Heart right ventricle (tissue), 16 donors: Measurements from ENCODE around the gene RECQL5. TPM values are rescaled to one million over a fixed set of nuclear protein-coding genes. Genes with fewer than 3 reads are reported as not detected.

Experiments used
- ATAC-seq, 8 donors: fragments of 200-7000 bp; cut with Tn5 transposase; one replicate each; pipeline ENCODE4 v1.9.1; 2020; ENCODE audit warnings: mild to moderate bottlenecking in 8 of 8, moderate library complexity in 8 of 8, moderate number of reproducible peaks in 1 of 8
- DNase-seq, 2 donors: peaks; one replicate each; pipeline ENCODE4 v3.0.0-alpha.2; 2020
- H3K27ac ChIP-seq, 10 donors: fragments of 200-600 bp; sonication (generic) in 2 of 10; one replicate each; pipeline versions ENCODE4 v1.5.0 to v1.8.0; 2020 to 2022; ENCODE audit warnings: mild to moderate bottlenecking in 3 of 10
- H3K27me3 ChIP-seq, 7 donors: fragments of 200-600 bp; one replicate each; pipeline ENCODE4 v1.8.0; 2021 to 2022; ENCODE audit warnings: mild to moderate bottlenecking in 2 of 7
- H3K36me3 ChIP-seq, 9 donors: fragments of 200-600 bp; sonication (generic) in 1 of 9; one replicate each; pipeline versions ENCODE4 v1.5.0 to v1.8.0; 2020 to 2022; ENCODE audit warnings: mild to moderate bottlenecking in 2 of 9
- H3K4me1 ChIP-seq, 9 donors: fragments of 200-600 bp; sonication (generic) in 1 of 9; one replicate each; pipeline versions ENCODE4 v1.5.0 to v1.8.0; 2020 to 2022; ENCODE audit warnings: mild to moderate bottlenecking in 4 of 9
- H3K4me3 ChIP-seq, 10 donors: fragments of 200-600 bp; sonication (generic) in 2 of 10; one replicate each; pipeline versions ENCODE4 v1.5.0 to v1.8.0; 2020 to 2022; ENCODE audit warnings: mild to moderate bottlenecking in 7 of 10, moderate library complexity in 2 of 10
- H3K9me3 ChIP-seq, 11 donors: fragments of 200-600 bp in 10 of 11; sonication (generic) in 2 of 11; one replicate each; pipeline versions ENCODE4 v1.5.0 to v1.8.0; 2013 to 2022; ENCODE audit warnings: mild to moderate bottlenecking in 2 of 11, control low read depth in 1 of 11, moderate library complexity in 1 of 11
- WGBS, 2 donors: extraction: QIAGEN DNeasy Blood & Tissue Kit; methylation state at CpG; one replicate each; pipeline ENCODE4 v1.1.7; 2013; ENCODE audit warnings: inconsistent platforms in 1 of 2; 5-methylcytosine and 5-hydroxymethylcytosine counted together
- intact Hi-C, 10 donors: fragments of 100-400 bp; cut with DNase I; formaldehyde crosslinking; loops; one replicate each; pipeline versions ENCODE4 v1.11.1 to v1.14.2; 2022
- polyA plus RNA-seq, 2 donors: library from polyadenylated mRNA; stranded (reverse); fragments of 200-250 nt; gene quantifications; one replicate each; pipeline ENCODE4 v1.2.3, GENCODE V29; 2013
- total RNA-seq, 10 donors: library from RNA; stranded (reverse); fragmentation: NEBNext Ultra II Directional in 3 of 10; extraction: Animal tissue kit (Norgen Biotek cat#: 25700) in 3 of 10; gene quantifications; one replicate each; pipeline versions ENCODE4 v1.2.1 to v1.2.4, GENCODE V29; 2021 to 2023
- TF ChIP-seq, protein P1 (sequence below), 9 donors: fragments of 200-600 bp; sonication (generic) in 2 of 9; IDR thresholded peaks; one replicate each; pipeline versions ENCODE4 v1.5.0 to v1.8.0; 2021 to 2022; ENCODE audit warnings: antibody characterized with exemption in 9 of 9, mild to moderate bottlenecking in 5 of 9, moderate library complexity in 1 of 9
- donor health status: Arrhythmogenic right ventricular cardiomyopathy.
- donor health status: ischemic (EF 13 %, LVEDD 7.1; RV severe dilation, severe dysfunction).
- donor health status: healthy with polysubstance abuse.
- donor health status: DM: no; HTN: yes; CAD: no.
- donor health status: DM: no; HTN: no; CAD: no.
- donor health status: ischemic (EF 25% LVEDD 6.9; RV normal size, moderate dysfunction).
- donor health status: ischemic (EF 25% LVEDD 5.7; RV mildly dilated, moderate dysfunction).
- donor health status: healthy.
- donor health status: DM: yes; HTN: yes; CAD: no.
- donor health status: Ischemic cardiomyopathy.
- donor health status: ischemic (EF 35%, LVEDD 5.7; RV mildly dilated, moderate dysfunction).
- donor health status: nonischemic (EF 11% LVEDD 7.7; RV severe dilation, severe dysfunction).
- donor health status: DM: yes; HTN: yes; CAD: no.
- donor health status: PGD.
- donor health status: ischemic (EF 29% LVEDD 5.4; RV normal size, mild dysfunction).
- donor health status: nonischemic (EF 23%, LVEDD 6.1; RV moderate dilation, normal function).

RECQL5 gene
- total and polyA plus RNA-seq, 12 donors, result 6.3 to 32.1 (median 10.7) TPM

DNA sequence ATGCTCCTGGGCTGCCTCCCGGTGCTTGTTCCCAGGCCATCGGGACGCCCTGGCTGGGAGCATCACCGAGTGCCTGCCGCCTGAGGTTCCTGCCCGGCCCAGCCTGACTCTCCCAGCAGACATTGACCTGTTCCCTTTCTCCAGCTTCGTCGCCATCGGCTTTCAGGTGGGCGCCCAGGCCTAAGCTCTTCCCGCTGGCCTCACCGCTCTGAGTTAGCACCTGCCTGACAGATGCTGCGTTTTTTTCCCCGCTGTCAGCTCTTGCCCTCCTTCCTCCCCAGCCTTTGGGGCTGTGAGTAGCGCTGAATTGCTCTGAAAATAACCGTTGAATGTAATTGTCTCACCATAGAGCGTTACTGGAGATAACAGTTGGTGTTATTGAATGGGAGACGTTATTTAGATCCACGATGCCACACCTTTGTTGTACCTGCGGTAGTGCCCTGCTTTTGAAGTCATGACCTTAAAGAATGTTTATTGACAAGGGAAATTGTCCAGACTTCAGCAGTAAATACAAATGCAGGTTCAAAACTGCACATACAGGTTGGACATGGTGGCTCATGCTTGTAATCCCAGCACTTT, 55.0 kb downstream of the RECQL5 start:
- WGBS, 2 donors, result 93 to 94% methylated on average over 20 of the region's 20 CpGs
- H3K4me1 ChIP-seq, result no peaks in the 10 kb centered on the region
- DNase-seq (no peak), ATAC-seq (no peak)
- H3K9me3 ChIP-seq, result no peaks in the 10 kb centered on the region
- intact Hi-C loops, result no loop called here
- H3K27ac ChIP-seq, result no peak overlapping the region
- H3K36me3 ChIP-seq, result peaks cover 0 to 90% (median 19%) of the 10 kb centered on the region in 9 donors
- H3K27me3 ChIP-seq, result no peaks in the 10 kb centered on the region
- TF ChIP-seq, protein P1, sequence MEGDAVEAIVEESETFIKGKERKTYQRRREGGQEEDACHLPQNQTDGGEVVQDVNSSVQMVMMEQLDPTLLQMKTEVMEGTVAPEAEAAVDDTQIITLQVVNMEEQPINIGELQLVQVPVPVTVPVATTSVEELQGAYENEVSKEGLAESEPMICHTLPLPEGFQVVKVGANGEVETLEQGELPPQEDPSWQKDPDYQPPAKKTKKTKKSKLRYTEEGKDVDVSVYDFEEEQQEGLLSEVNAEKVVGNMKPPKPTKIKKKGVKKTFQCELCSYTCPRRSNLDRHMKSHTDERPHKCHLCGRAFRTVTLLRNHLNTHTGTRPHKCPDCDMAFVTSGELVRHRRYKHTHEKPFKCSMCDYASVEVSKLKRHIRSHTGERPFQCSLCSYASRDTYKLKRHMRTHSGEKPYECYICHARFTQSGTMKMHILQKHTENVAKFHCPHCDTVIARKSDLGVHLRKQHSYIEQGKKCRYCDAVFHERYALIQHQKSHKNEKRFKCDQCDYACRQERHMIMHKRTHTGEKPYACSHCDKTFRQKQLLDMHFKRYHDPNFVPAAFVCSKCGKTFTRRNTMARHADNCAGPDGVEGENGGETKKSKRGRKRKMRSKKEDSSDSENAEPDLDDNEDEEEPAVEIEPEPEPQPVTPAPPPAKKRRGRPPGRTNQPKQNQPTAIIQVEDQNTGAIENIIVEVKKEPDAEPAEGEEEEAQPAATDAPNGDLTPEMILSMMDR (IDR thresholded peaks at IDR 0.05), result no peak
- H3K4me3 ChIP-seq, result no peak overlapping the region

DNA sequence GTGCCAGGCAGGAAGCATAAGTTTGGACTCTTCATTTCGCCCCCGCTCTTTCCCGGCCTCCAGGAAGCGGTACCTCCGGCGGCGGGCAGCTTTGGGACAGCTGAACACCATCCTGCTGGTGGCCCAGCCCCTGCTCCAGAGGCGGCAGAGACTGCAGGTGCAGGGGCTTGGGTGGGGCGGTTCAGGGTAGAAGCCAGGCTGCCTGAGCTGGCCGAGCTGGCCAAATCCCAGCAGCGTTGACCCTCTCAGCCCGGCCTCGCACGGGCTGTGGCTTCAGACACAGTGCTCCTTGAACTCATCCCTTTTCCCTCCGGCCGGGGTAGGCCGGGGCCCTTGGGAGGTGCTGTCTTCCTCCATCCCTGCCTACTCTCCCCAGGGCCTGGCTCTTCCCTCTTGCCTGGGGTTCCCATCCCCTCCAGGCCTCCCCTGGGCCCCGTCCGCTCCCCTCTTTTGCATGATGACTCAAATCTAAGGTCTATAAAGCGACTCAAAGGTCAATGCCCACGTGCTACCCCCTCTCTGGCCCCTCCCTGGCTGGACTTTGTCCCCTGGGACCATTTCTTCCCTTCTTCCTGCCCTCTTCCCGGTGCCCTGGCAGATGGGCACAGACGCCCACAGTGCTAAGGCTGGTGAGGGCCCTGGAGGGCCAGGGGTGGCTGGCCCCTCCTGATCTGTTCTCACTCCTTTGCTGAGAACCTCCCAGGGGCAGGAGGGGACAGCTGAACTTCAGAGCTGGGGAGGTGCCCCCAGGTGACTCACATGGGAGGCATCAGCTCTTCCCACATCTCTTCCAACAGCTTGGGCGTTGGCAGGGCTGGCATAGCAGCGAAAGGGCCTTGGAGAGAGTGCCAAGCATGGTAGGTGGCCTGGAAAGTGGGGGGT, 56.6 kb downstream of the RECQL5 start:
- H3K36me3 ChIP-seq, result peaks cover 0 to 78% (median 16%) of the 10 kb centered on the region in 9 donors
- no peaks in the 10 kb centered on the region for H3K27me3 ChIP-seq
- ATAC-seq, result peak in 2 of 8 donors; percentile 8 to 16
- intact Hi-C loops, result no loop called here
- DNase-seq, result no peak
- H3K27ac ChIP-seq, result no peak overlapping the region
- no peak overlapping the region for H3K4me3 ChIP-seq
- 89 to 91% methylated on average over 25 of the region's 25 CpGs for WGBS, 2 donors
- no peaks in the 10 kb centered on the region for H3K4me1 ChIP-seq
- H3K9me3 ChIP-seq, result no peaks in the 10 kb centered on the region
- TF ChIP-seq, protein P1 (IDR thresholded peaks at IDR 0.05), result no peak

DNA sequence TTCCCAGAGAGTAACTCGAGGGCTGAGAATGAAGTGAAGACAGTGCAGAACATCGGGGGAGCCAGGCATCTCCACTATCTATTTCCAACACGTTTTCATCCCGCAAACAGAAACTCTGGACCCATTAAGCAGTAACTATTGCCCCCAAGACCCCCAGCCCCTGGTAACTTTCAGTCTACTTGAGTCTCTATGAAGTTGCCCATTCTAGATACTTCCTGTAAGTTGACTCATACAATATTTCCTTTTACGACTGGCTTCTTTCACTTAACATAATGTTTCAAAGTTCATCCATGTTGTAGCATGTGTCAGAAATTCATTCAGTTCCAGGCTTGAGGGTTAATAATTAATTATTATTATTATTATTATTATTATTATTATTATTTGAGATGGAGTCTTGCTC, 59.9 kb downstream of the RECQL5 start:
- no peak for ATAC-seq
- intact Hi-C loops, result no loop called here
- Histone ChIP-seq H3K36me3 (peaks cover 0 to 59% (median 4%) of the 10 kb centered on the region in 9 donors), H3K9me3 (no peaks in the 10 kb centered on the region), H3K4me1 (peaks cover 0 to 6% (median 0%) of the 10 kb centered on the region in 9 donors), H3K27me3 (no peaks in the 10 kb centered on the region), H3K4me3 (no peak overlapping the region), H3K27ac (no peak overlapping the region)
- DNase-seq, result no peak
- TF ChIP-seq, protein P1 (IDR thresholded peaks at IDR 0.05), result no peak
- WGBS, 2 donors, result 81 to 84% methylated on average over 5 of the region's 5 CpGs

DNA sequence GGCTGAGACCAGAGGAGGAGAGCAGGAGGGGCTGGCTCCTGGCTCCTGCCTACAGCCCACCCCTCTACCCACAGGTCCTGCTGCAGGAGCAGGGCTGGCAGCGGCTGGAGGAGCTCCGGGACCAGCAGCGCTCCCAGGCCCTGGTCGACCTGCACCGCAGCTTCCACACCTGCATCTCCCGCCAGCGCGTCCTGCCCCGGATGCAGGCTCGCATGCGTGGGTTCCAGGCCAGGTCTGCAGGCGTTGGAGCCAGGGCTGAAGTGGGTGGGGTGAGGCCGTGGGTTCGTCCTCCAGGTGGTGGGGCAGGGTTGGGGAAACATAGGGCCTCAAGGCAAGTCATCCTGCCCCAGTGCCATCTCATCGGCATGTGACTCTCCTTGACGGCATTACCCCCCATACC, 61.2 kb downstream of the RECQL5 start:
- Histone ChIP-seq H3K36me3 (peaks cover 0 to 56% (median 0%) of the 10 kb centered on the region in 9 donors), H3K4me1 (peaks cover 0 to 6% (median 0%) of the 10 kb centered on the region in 9 donors), H3K27me3 (no peaks in the 10 kb centered on the region), H3K4me3 (no peak overlapping the region), H3K9me3 (no peaks in the 10 kb centered on the region), H3K27ac (no peak overlapping the region)
- ATAC-seq (peak in 1 of 8 donors; percentile 29), DNase-seq (no peak)
- 86 to 89% methylated on average over 16 of the region's 16 CpGs for WGBS, 2 donors
- intact Hi-C loops, result no loop called here
- TF ChIP-seq, protein P1 (IDR thresholded peaks at IDR 0.05), result no peak
